Mononuclear cell (primary cell): Measurements from ENCODE around the gene FAM89B. TPM values are rescaled to one million over a fixed set of nuclear protein-coding genes. Genes with fewer than 3 reads are reported as not detected.

Source experiments
- H3K27me3 ChIP-seq: 2 replicates; pipeline ENCODE4 v1.6.0; 2011; ENCODE audit warnings: low read length, control low read depth; ENCODE audit not compliant: insufficient read depth
- H3K4me1 ChIP-seq: 2 replicates; pipeline ENCODE4 v1.5.1; 2011; ENCODE audit warnings: mild to moderate bottlenecking, low read length, control low read depth; ENCODE audit not compliant: insufficient read depth
- H3K4me3 ChIP-seq: 2 replicates; pipeline ENCODE4 v1.5.1; 2011; ENCODE audit warnings: mild to moderate bottlenecking, low read length, moderate library complexity
- H3K9me3 ChIP-seq: 2 replicates; pipeline ENCODE4 v1.5.1; 2011; ENCODE audit warnings: low read depth, mild to moderate bottlenecking, control low read depth, low read length
- total RNA-seq: library from RNA; depleted of rRNA; stranded (reverse); fragments of >200 nt; gene quantifications from one replicate; pipeline ENCODE4 v1.2.3, GENCODE V29; 2012

Gene FAM89B
- total RNA-seq, 1 donor: 18.1 TPM

GRCh38 chr11:65548395-65548794, 23.9 kb upstream of the FAM89B start:
- Histone ChIP-seq H3K9me3 (no peaks in the 10 kb centered on the region), H3K27me3 (no peaks in the 10 kb centered on the region), H3K4me3 (no peak overlapping the region), H3K4me1 (peaks cover 53% of the 10 kb centered on the region)

GRCh38 chr11:65549096-65549495, 23.2 kb upstream of the FAM89B start:
- H3K4me3 ChIP-seq: no peak overlapping the region
- no peaks in the 10 kb centered on the region for H3K27me3 ChIP-seq
- peaks cover 60% of the 10 kb centered on the region for H3K4me1 ChIP-seq
- H3K9me3 ChIP-seq: no peaks in the 10 kb centered on the region

GRCh38 chr11:65551572-65552387, 20.6 kb upstream of the FAM89B start:
- H3K4me3 ChIP-seq: no peak overlapping the region
- H3K27me3 ChIP-seq: no peaks in the 10 kb centered on the region
- no peaks in the 10 kb centered on the region for H3K9me3 ChIP-seq
- peaks cover 72% of the 10 kb centered on the region for H3K4me1 ChIP-seq

GRCh38 chr11:65552388-65552951, 19.9 kb upstream of the FAM89B start:
- H3K4me1 ChIP-seq: peaks cover 69% of the 10 kb centered on the region
- H3K27me3 ChIP-seq: no peaks in the 10 kb centered on the region
- H3K4me3 ChIP-seq: no peak overlapping the region
- H3K9me3 ChIP-seq: no peaks in the 10 kb centered on the region

- H3K27me3 ChIP-seq: no peaks in the 10 kb centered on the region
- peaks cover 59% of the 10 kb centered on the region for H3K4me1 ChIP-seq
- no peaks in the 10 kb centered on the region for H3K9me3 ChIP-seq
- no peak overlapping the region for H3K4me3 ChIP-seq
Observed at GRCh38 chr11:65553301-65554001, 18.9 kb upstream of the FAM89B start.

GRCh38 chr11:65554057-65554818, 18.1 kb upstream of the FAM89B start:
- peaks cover 60% of the 10 kb centered on the region for H3K4me1 ChIP-seq
- no peak overlapping the region for H3K4me3 ChIP-seq
- no peaks in the 10 kb centered on the region for H3K27me3 ChIP-seq
- H3K9me3 ChIP-seq: no peaks in the 10 kb centered on the region

- no peak overlapping the region for H3K4me3 ChIP-seq
- H3K4me1 ChIP-seq: peaks cover 64% of the 10 kb centered on the region
- H3K27me3 ChIP-seq: no peaks in the 10 kb centered on the region
- no peaks in the 10 kb centered on the region for H3K9me3 ChIP-seq
Observed at GRCh38 chr11:65554842-65555430, 17.4 kb upstream of the FAM89B start.

GRCh38 chr11:65555693-65556231, 16.6 kb upstream of the FAM89B start:
- H3K27me3 ChIP-seq: no peaks in the 10 kb centered on the region
- H3K4me1 ChIP-seq: peaks cover 64% of the 10 kb centered on the region
- no peak overlapping the region for H3K4me3 ChIP-seq
- H3K9me3 ChIP-seq: no peaks in the 10 kb centered on the region

- Histone ChIP-seq H3K27me3 (no peaks in the 10 kb centered on the region), H3K9me3 (no peaks in the 10 kb centered on the region), H3K4me1 (peaks cover 61% of the 10 kb centered on the region), H3K4me3 (peak overlapping the region; percentile 12)
Observed at GRCh38 chr11:65556470-65557279, 15.7 kb upstream of the FAM89B start.

- Histone ChIP-seq H3K27me3 (no peaks in the 10 kb centered on the region), H3K4me3 (peak overlapping the region; percentile 12)
Observed at GRCh38 chr11:65557280-65558001, 14.9 kb upstream of the FAM89B start.

GRCh38 chr11:65558002-65558929, 14.1 kb upstream of the FAM89B start, which contains the start of gene LTBP3:
LTBP3 (minus strand) TSS chr11:65558359; CDS start chr11:65557959, 400 bp downstream.
- H3K9me3 ChIP-seq: no peaks in the 10 kb centered on the region
- H3K4me3 ChIP-seq: peak within 1 kb of the TSS; percentile 44
- no peaks in the 10 kb centered on the region for H3K27me3 ChIP-seq
- peaks cover 46% of the 10 kb centered on the region for H3K4me1 ChIP-seq

More at GRCh38 chr11:65557280-65558001, 14.9 kb upstream of the FAM89B start:
- Histone ChIP-seq H3K4me1 (peaks cover 53% of the 10 kb centered on the region), H3K9me3 (no peaks in the 10 kb centered on the region)

- no peaks in the 10 kb centered on the region for H3K9me3 ChIP-seq
- no peak overlapping the region for H3K4me3 ChIP-seq
- no peaks in the 10 kb centered on the region for H3K27me3 ChIP-seq
- peaks cover 42% of the 10 kb centered on the region for H3K4me1 ChIP-seq
Observed at GRCh38 chr11:65558930-65559509, 13.3 kb upstream of the FAM89B start.
